Loucy (cell line): ENCODE results near the gene STK39.

Source experiments
- CTCF ChIP-seq: fragments of 200-600 bp; sonication (generic); conservative IDR thresholded peaks from 2 replicates; pipeline ENCODE4 v1.5.1; 2014; ENCODE audit warnings: mild to moderate bottlenecking, antibody characterized with exemption, low read length
- EZH2phosphoT487 ChIP-seq: fragments of 200-600 bp; IDR thresholded peaks from 2 replicates; pipeline ENCODE4 v1.6.1; 2018; ENCODE audit warnings: antibody characterized with exemption, mild to moderate bottlenecking, moderate library complexity, borderline replicate concordance

- TF ChIP-seq CTCF (no peak), EZH2phosphoT487 (no peak)
Observed at GRCh38 chr2:167935803-167936110, 311.6 kb downstream of the STK39 start.
